Measurements from ENCODE around the gene KCNE5.

Gene KCNE5

DNA sequence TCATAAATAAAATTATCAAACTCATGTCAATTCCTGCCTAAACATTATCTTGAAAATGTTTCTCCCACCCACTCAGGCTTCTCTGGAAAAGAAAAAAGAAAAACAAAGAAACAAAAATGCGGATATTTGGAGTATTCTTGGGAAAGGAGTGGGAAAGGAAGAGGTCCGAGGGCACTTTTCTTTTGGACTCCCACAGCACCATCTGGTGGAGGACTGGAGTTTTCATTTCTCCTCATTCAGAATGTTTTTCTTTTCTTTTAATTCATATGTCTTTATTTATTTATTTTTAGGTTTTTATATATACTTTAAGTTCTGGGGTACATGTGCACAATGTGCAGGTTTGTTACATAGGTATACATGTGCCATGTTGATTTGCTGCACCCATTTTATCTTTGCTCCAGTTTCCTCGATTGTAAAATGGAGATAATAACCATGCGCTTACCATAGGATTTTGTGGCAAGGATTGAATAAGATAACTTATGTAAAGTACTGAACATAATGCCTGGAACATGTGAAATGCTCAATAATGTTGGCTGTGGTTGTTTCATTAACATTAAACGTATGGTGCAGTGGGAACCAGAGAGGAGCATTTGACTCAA is 8.0 kb upstream of the KCNE5 start:
- DNase-seq (ENCODE audit: low read depth): no peak
- no peak overlapping the region for H3K4me3 ChIP-seq (ENCODE audit: low read length)
- TF ChIP-seq, protein P1, sequence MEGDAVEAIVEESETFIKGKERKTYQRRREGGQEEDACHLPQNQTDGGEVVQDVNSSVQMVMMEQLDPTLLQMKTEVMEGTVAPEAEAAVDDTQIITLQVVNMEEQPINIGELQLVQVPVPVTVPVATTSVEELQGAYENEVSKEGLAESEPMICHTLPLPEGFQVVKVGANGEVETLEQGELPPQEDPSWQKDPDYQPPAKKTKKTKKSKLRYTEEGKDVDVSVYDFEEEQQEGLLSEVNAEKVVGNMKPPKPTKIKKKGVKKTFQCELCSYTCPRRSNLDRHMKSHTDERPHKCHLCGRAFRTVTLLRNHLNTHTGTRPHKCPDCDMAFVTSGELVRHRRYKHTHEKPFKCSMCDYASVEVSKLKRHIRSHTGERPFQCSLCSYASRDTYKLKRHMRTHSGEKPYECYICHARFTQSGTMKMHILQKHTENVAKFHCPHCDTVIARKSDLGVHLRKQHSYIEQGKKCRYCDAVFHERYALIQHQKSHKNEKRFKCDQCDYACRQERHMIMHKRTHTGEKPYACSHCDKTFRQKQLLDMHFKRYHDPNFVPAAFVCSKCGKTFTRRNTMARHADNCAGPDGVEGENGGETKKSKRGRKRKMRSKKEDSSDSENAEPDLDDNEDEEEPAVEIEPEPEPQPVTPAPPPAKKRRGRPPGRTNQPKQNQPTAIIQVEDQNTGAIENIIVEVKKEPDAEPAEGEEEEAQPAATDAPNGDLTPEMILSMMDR (conservative IDR thresholded peaks at IDR 0.05; ENCODE audit: low read depth, low read length): peak; percentile 57

DNA sequence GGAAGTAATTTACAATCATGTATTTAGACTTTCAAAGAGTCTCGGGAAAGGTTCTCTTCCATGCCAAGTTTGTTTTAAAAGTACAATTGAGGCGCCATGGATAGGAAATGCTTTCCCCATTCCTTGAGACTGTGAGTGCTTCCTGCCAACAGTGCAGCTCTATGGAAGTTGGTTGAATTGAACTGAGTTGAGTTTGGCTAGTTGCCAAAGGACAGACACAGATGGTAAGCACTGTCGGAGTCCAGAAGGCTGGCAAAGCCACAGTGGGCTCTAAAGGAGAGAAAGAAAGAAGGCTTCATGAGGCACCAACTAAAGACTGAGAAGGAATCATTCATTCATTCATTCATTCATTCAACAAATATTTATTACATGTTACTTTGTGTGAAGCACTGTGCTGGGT is 4.3 kb upstream of the KCNE5 start:
- no peak overlapping the region for H3K4me3 ChIP-seq (ENCODE audit: low read length)
- TF ChIP-seq, protein P1 (conservative IDR thresholded peaks at IDR 0.05; ENCODE audit: low read depth, low read length): no peak
- no peak for DNase-seq (ENCODE audit: low read depth)

DNA sequence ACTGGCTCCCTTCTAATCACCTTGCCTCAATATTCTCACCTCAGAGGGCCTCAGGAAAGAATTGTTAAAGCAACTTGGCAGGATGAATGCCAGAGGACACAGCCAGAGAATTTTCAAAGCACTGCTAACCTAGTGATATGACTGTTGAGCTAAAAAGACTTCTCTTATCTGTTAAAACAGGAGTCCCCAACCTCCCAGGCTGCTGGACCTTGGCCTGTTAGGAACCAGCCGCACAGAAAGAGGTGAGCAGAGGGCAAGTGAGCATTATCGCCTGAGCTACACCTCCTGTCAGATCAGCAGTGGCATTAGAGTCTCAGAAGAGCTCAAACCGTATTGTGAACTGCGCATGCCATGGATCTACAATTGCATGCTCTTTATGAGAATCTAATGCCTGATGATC is 1.7 kb upstream of the KCNE5 start:
- H3K4me3 ChIP-seq (ENCODE audit: low read length): no peak overlapping the region
- TF ChIP-seq, protein P1 (conservative IDR thresholded peaks at IDR 0.05; ENCODE audit: low read depth, low read length): no peak
- DNase-seq (ENCODE audit: low read depth): no peak

DNA sequence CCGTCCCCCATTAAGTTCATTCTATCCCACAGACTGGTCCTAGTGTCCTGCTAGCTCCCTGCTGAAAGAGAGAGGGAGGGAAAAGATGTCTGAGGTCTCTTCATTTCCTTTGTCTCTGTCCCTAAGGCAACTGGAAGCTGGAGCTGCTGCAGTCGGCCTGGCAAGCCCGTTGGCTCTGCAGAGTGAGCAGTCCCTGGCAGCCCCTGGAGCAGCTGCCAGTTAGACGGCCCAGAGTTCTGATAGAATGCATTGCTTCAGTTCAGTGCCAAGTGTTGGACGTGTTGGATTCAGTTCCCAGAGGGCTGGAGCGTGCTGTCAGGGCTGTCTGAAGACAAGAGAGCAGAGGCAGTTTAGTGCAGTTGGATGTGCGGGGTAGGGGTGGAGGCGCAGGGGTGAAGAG is 975 bp downstream of the KCNE5 start:
- no peak overlapping the region for H3K4me3 ChIP-seq (ENCODE audit: low read length)
- TF ChIP-seq, protein P1 (conservative IDR thresholded peaks at IDR 0.05; ENCODE audit: low read depth, low read length): no peak

DNA sequence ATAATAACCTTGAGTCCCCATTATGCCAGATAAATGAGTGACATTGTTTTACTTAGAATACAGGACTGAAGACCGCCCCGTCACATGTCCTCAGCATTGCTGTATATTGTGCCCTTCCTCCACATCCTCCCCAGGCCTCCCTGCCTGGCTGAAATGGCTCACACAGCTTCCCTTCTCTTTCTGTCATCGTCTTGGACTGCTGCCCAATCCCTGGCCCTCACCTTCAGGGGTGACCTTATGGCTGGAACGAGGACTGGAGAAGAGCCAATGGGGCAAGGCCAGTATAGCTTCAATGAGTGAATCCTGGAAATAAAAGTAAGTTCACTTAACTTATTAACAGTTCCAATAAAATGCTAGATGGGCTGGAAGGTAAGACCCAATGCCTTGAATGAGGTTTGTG is 2.7 kb downstream of the KCNE5 start:
- H3K4me3 ChIP-seq (ENCODE audit: low read length): no peak overlapping the region
- TF ChIP-seq, protein P1 (conservative IDR thresholded peaks at IDR 0.05; ENCODE audit: low read depth, low read length): no peak

More for the DNA sequence above, 975 bp downstream of the KCNE5 start:
- DNase-seq (ENCODE audit: low read depth): no peak

DNA sequence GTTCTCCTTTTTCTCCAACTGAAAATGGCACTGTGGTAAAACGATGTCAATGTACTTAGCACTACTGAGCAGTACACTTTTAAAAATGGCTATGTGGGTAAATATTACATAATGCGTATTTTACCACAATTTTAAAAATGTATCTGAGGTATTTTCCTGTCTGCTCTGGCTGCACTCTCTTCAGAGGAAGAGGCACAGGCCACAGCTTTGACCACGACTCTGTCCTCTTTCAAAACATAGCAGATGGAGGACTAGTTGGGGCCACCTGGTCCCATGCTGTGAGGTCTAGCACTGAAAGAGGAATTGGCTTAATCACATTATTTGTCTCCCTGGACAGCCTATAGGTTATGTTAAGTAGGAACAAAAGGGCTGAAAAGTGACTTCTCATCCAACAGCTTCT is 5.2 kb downstream of the KCNE5 start:
- TF ChIP-seq, protein P1 (conservative IDR thresholded peaks at IDR 0.05; ENCODE audit: low read depth, low read length): no peak
- H3K4me3 ChIP-seq (ENCODE audit: low read length): no peak overlapping the region
- no peak for DNase-seq (ENCODE audit: low read depth)

More for the DNA sequence above, 2.7 kb downstream of the KCNE5 start:
- no peak for DNase-seq (ENCODE audit: low read depth)

DNA sequence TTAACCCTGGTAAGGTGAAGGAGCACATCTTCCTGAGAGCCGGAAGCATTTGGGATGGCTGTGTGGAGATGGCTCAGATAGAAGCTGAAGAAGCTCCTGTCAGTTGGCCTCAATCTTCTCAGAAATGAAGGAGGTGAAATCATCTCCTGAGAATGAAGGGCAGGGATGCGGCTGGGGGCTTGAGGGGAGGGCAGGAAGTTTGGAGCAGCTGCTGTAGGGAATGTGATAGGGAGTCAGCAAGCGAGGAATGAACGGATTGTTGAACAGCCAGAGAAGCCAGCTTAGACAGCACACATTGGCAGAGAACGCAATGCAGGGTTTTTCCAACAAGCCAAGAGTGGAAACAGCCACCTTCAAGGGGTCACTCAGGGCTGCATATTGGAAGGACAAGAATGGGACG is 10.0 kb downstream of the KCNE5 start:
- no peak overlapping the region for H3K4me3 ChIP-seq (ENCODE audit: low read length)
- TF ChIP-seq, protein P1 (conservative IDR thresholded peaks at IDR 0.05; ENCODE audit: low read depth, low read length): no peak
- no peak for DNase-seq (ENCODE audit: low read depth)

All from retinal pigment epithelial cell (primary cell).